22Rv1 (cell line): ENCODE data around the gene NDC80.
"Not testable (repeated sequence)": the region's sequence is repeated elsewhere in the genome, so short reads cannot be mapped to it uniquely, and the experiment has no call there.

Experiments
- H3K27ac ChIP-seq: fragments of 450-650 bp; 2 replicates; pipeline ENCODE4 v1.5.1; 2017
- CTCF ChIP-seq: fragments of 450-650 bp; IDR thresholded peaks from 2 replicates; pipeline ENCODE4 v1.5.1; 2017; ENCODE audit warnings: mild to moderate bottlenecking
- ZFX ChIP-seq: fragments of 450-650 bp; IDR thresholded peaks from 2 replicates; pipeline ENCODE4 v1.6.1; 2017; ENCODE audit warnings: antibody characterized with exemption, borderline replicate concordance

NDC80 gene

GRCh38 chr18:2656237-2656980 lies 85.1 kb downstream of the NDC80 start:
- peak overlapping the region; percentile 97 for H3K27ac ChIP-seq
- no peak for TF ChIP-seq CTCF
- no peak for TF ChIP-seq ZFX

- TF ChIP-seq CTCF = no peak
- TF ChIP-seq ZFX = no peak
- peak overlapping the region; percentile 97 for H3K27ac ChIP-seq
These were observed 85.7 kb downstream of the NDC80 start for GRCh38 chr18:2656981-2657512.

- no peak for TF ChIP-seq ZFX
- TF ChIP-seq CTCF = no peak
- H3K27ac ChIP-seq = peak overlapping the region; percentile 97
These were observed 86.6 kb downstream of the NDC80 start for GRCh38 chr18:2657788-2658458.

- not testable (repeated sequence) for H3K27ac ChIP-seq
These were observed 89.5 kb downstream of the NDC80 start for GRCh38 chr18:2660849-2661248.

DNA sequence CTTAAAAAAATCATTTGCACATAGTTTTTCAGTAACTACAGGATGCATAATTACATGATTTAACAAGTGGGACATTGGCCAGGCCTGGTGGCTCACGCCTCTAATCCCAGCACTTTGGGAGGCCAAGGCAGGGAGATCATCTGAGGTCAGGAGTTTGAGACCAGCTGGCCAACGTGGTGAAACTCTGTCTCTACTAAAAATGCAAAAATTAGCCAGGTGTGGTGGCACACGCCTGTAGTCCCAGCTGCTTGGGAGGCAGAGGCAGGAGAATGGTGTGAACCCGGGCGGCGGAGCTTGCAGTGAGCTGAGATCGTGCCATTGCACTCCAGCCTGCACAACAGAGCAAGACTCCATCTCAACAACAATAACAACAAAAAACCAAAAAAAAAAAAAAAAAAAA lies 90.9 kb downstream of the NDC80 start:
- H3K27ac ChIP-seq = not testable (repeated sequence)

- H3K27ac ChIP-seq = no peak overlapping the region
- TF ChIP-seq ZFX (no peak), CTCF (no peak)
These were observed 91.6 kb downstream of the NDC80 start for GRCh38 chr18:2662990-2663389.
